DOHH2 (cell line): Measurements from ENCODE around the gene AUTS2.

ENCODE experiments used
- H3F3A ChIP-seq: fragments of 200-600 bp; sonication (generic), shearing (Covaris generic); 2 replicates; pipeline ENCODE4 v1.6.0; 2016; ENCODE audit warnings: antibody characterized with exemption, mild to moderate bottlenecking; ENCODE audit not compliant: control insufficient read depth, insufficient read depth
- H3K27ac ChIP-seq: fragments of 200-600 bp; sonication (generic); 2 replicates; pipeline ENCODE4 v1.5.1; 2014; ENCODE audit warnings: low read depth, mild to moderate bottlenecking, low read length, moderate library complexity
- H3K27me3 ChIP-seq: fragments of 200-600 bp; sonication (generic); 2 replicates; pipeline ENCODE4 v1.6.1; 2014; ENCODE audit warnings: mild to moderate bottlenecking, low read length, mixed read lengths; ENCODE audit not compliant: control insufficient read depth
- H3K36me3 ChIP-seq: fragments of 200-600 bp; sonication (generic); 2 replicates; pipeline ENCODE4 v1.6.1; 2014; ENCODE audit warnings: mild to moderate bottlenecking, low read length, moderate library complexity, mixed read lengths; ENCODE audit not compliant: control insufficient read depth
- H3K4me1 ChIP-seq: fragments of 200-600 bp; sonication (generic); 2 replicates; pipeline ENCODE4 v1.6.1; 2014; ENCODE audit warnings: mild to moderate bottlenecking, low read length, mixed read lengths; ENCODE audit not compliant: control insufficient read depth
- H3K4me2 ChIP-seq: fragments of 200-600 bp; sonication (generic); 2 replicates; pipeline ENCODE4 v1.6.0; 2014; ENCODE audit warnings: mild to moderate bottlenecking, low read length, moderate library complexity
- H3K4me3 ChIP-seq: fragments of 200-600 bp; sonication (generic); 2 replicates; pipeline ENCODE4 v1.5.1; 2014; ENCODE audit warnings: mild to moderate bottlenecking, low read length, mixed read lengths
- H3K79me2 ChIP-seq: fragments of 200-600 bp; sonication (generic); 2 replicates; pipeline ENCODE4 v1.6.1; 2014; ENCODE audit warnings: mild to moderate bottlenecking, low read length, mixed read lengths; ENCODE audit not compliant: control insufficient read depth
- H3K9me2 ChIP-seq: fragments of 200-600 bp; sonication (generic); replicated peaks from 2 replicates; pipeline ENCODE4 v1.6.1; 2014; ENCODE audit warnings: mild to moderate bottlenecking, low read length, mixed read lengths; ENCODE audit not compliant: control insufficient read depth
- H3K9me3 ChIP-seq: fragments of 200-600 bp; sonication (generic); 2 replicates; pipeline ENCODE4 v1.6.1; 2014; ENCODE audit warnings: antibody characterized with exemption, low read length, mixed read lengths; ENCODE audit not compliant: control insufficient read depth, insufficient read depth
- H4K20me1 ChIP-seq: fragments of 200-600 bp; sonication (generic); 2 replicates; pipeline ENCODE4 v1.6.0; 2014; ENCODE audit warnings: low read depth, mild to moderate bottlenecking, antibody characterized with exemption, low read length, moderate library complexity; ENCODE audit not compliant: control insufficient read depth, insufficient read depth
- EZH2phosphoT487 ChIP-seq: fragments of 200-600 bp; sonication (generic); IDR thresholded peaks from 2 replicates; pipeline ENCODE4 v1.6.1; 2017; ENCODE audit warnings: borderline replicate concordance, mild to moderate bottlenecking, antibody characterized with exemption, low read length, moderate library complexity, mixed read lengths
- TF ChIP-seq, protein P1 (sequence below): fragments of 200-600 bp; sonication (generic); IDR thresholded peaks from one replicate; pipeline ENCODE4 v1.5.1; 2014; ENCODE audit warnings: antibody characterized with exemption, mild to moderate bottlenecking, low read depth, low read length; ENCODE audit not compliant: poor library complexity, severe bottlenecking

The AUTS2 gene

DNA sequence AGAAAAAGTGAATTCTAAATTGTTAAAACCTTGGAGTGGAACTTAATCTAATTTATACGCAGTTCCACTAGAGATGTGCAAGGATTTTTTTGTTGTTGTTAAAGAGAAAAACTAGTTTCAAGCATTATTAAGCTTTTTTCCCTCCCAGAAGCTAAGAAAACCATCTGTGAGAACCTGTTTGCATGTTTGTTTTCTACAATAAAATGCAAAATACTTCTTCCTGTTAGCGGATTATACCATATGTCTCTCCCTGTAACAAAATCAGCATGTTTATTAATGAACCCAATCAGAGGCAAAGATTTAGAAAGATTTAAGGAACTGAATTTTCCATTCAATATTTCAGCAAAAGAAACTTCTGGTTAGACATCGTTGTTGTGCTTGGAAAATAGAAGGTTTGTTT lies 953.9 kb downstream of the AUTS2 start:
- no peak overlapping the region for H3K4me2 ChIP-seq
- H3K4me1 ChIP-seq: peaks cover 7% of the 10 kb centered on the region
- TF ChIP-seq, protein P1, sequence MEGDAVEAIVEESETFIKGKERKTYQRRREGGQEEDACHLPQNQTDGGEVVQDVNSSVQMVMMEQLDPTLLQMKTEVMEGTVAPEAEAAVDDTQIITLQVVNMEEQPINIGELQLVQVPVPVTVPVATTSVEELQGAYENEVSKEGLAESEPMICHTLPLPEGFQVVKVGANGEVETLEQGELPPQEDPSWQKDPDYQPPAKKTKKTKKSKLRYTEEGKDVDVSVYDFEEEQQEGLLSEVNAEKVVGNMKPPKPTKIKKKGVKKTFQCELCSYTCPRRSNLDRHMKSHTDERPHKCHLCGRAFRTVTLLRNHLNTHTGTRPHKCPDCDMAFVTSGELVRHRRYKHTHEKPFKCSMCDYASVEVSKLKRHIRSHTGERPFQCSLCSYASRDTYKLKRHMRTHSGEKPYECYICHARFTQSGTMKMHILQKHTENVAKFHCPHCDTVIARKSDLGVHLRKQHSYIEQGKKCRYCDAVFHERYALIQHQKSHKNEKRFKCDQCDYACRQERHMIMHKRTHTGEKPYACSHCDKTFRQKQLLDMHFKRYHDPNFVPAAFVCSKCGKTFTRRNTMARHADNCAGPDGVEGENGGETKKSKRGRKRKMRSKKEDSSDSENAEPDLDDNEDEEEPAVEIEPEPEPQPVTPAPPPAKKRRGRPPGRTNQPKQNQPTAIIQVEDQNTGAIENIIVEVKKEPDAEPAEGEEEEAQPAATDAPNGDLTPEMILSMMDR: no peak
- no peak for TF ChIP-seq EZH2phosphoT487
- no peak overlapping the region for H3K4me3 ChIP-seq
- no peaks in the 10 kb centered on the region for H3F3A ChIP-seq
- H3K27me3 ChIP-seq: no peaks in the 10 kb centered on the region
- no peaks in the 10 kb centered on the region for H3K9me3 ChIP-seq
- no peak overlapping the region for H3K27ac ChIP-seq
- no peaks in the 10 kb centered on the region for H3K9me2 ChIP-seq
- no peaks in the 10 kb centered on the region for H3K36me3 ChIP-seq
- no peaks in the 10 kb centered on the region for H4K20me1 ChIP-seq
- no peaks in the 10 kb centered on the region for H3K79me2 ChIP-seq

DNA sequence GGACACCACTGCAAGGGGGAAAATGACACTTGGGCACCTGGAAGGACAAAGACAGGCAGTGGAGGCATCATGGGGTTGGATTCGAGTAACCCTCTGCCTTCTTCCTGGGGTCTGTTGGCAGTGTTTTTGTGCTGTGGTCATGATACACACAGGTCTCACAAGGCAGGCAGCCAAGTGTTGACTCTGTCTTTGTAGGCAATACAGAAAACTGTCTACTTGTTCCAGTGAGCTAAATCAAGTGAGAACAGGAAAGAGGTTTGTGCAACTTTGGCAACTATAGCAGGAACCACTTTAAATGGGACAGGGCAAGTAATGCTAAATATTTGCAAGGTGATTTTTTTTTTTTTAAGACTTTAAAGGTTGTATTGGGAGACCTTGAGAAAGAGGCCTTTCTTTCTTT lies 955.1 kb downstream of the AUTS2 start:
- Histone ChIP-seq H4K20me1 (no peaks in the 10 kb centered on the region), H3K79me2 (no peaks in the 10 kb centered on the region), H3K4me1 (peaks cover 7% of the 10 kb centered on the region), H3K36me3 (no peaks in the 10 kb centered on the region), H3K27me3 (no peaks in the 10 kb centered on the region), H3F3A (no peaks in the 10 kb centered on the region), H3K4me2 (no peak overlapping the region), H3K9me3 (0 out of 2 replicates have a peak, but pooled peaks cover under 1% of the 10 kb centered on the region), H3K9me2 (no peaks in the 10 kb centered on the region), H3K4me3 (no peak overlapping the region), H3K27ac (no peak overlapping the region)
- TF ChIP-seq, protein P1: no peak
- TF ChIP-seq EZH2phosphoT487: no peak

DNA sequence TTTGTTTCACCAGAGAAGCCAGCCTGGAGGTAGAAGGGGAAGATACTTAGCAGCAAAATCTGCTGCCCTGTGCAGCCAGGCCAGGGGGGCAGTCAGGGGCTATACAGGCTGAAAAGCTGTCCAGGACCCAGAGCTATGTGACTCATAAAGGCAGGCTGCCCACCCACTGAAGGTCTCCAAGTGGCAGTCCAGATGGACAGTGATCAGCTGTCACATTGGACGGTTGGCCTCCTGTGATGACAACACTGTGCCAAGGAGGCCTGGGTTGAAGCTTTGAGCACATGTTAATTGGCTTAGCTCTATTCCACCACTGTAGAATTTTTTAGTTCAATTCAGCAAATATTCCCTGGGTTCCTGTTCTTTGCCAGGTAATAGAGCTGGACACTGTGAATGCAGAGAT lies 956.4 kb downstream of the AUTS2 start:
- H3K4me1 ChIP-seq: peaks cover 7% of the 10 kb centered on the region
- H3K9me2 ChIP-seq: no peaks in the 10 kb centered on the region
- no peaks in the 10 kb centered on the region for H3K36me3 ChIP-seq
- no peaks in the 10 kb centered on the region for H3F3A ChIP-seq
- no peak overlapping the region for H3K4me2 ChIP-seq
- no peak overlapping the region for H3K4me3 ChIP-seq
- peaks cover 6% of the 10 kb centered on the region; the same call in 1 of the 2 replicates for H3K9me3 ChIP-seq
- H4K20me1 ChIP-seq: no peaks in the 10 kb centered on the region
- no peaks in the 10 kb centered on the region for H3K79me2 ChIP-seq
- no peaks in the 10 kb centered on the region for H3K27me3 ChIP-seq
- TF ChIP-seq, protein P1: no peak
- no peak for TF ChIP-seq EZH2phosphoT487
- H3K27ac ChIP-seq: no peak overlapping the region
